Kidney (tissue), 14 donors: ENCODE measurements around the gene MRPS2. TPM values are rescaled to one million over a fixed set of nuclear protein-coding genes. Genes with fewer than 3 reads are reported as not detected.
"Not testable (repeated sequence)": the region's sequence is repeated elsewhere in the genome, so short reads cannot be mapped to it uniquely, and the experiment has no call there.

ENCODE experiments used
- DNase-seq, 5 donors: peaks; one replicate each; pipeline ENCODE4 v3.0.0-alpha.2; 2013 to 2020
- FAIRE-seq: peaks from 2 replicates; lab custom pipeline; 2012; peaks lifted over from hg19 to GRCh38; lab: Jason Lieb, UNC
- H3K27ac ChIP-seq, 2 donors: one replicate each; pipeline ENCODE4 v1.7.0; 2013; ENCODE audit warnings: low read depth in 2 of 2, low read length in 2 of 2, inconsistent platforms in 1 of 2
- H3K27me3 ChIP-seq: one replicate; pipeline ENCODE4 v1.7.1; 2013; ENCODE audit warnings: low read length, inconsistent platforms; ENCODE audit not compliant: control insufficient read depth, insufficient read depth
- H3K36me3 ChIP-seq, 3 donors: one replicate each; pipeline versions ENCODE4 v1.7.0 to v1.7.1; 2013; ENCODE audit warnings: low read length in 3 of 3, control low read depth in 1 of 3, inconsistent platforms in 1 of 3; ENCODE audit not compliant: insufficient read depth in 3 of 3, control insufficient read depth in 2 of 3
- H3K4me1 ChIP-seq, 3 donors: one replicate each; pipeline versions ENCODE4 v1.7.0 to v1.7.1; 2013; ENCODE audit warnings: low read length in 3 of 3, inconsistent platforms in 1 of 3, low read depth in 1 of 3; ENCODE audit not compliant: control insufficient read depth in 2 of 3, insufficient read depth in 2 of 3
- H3K4me3 ChIP-seq, 3 donors: one replicate each; pipeline versions ENCODE4 v1.7.0 to v1.8.1; 2013; ENCODE audit warnings: low read length in 3 of 3, control low read depth in 1 of 3, inconsistent platforms in 1 of 3
- H3K9ac ChIP-seq, 3 donors: one replicate each; pipeline versions ENCODE4 v1.7.0 to v1.7.1; 2013; ENCODE audit warnings: low read length in 3 of 3, control low read depth in 1 of 3, inconsistent platforms in 1 of 3
- H3K9me3 ChIP-seq, 3 donors: one replicate each; pipeline versions ENCODE4 v1.7.0 to v1.7.1; 2013; ENCODE audit warnings: low read length in 3 of 3, control low read depth in 1 of 3, inconsistent platforms in 1 of 3; ENCODE audit not compliant: control insufficient read depth in 2 of 3, insufficient read depth in 1 of 3
- intact Hi-C: fragments of 100-400 bp; cut with DNase I; formaldehyde crosslinking; loops from one replicate; pipeline ENCODE4 v1.11.1; 2022
- polyA plus RNA-seq: library from polyadenylated mRNA; stranded (reverse); fragments of 350-450 nt; fragmentation: Illumina TruSeq; extraction: RNeasy Lipid Tissue Mini Kit (QIAGEN cat#74804); gene quantifications from one replicate; pipeline ENCODE4 v1.2.3, GENCODE V29; 2014; ENCODE audit warnings: low read depth, low replicate concordance; ENCODE audit not compliant: insufficient read depth
- total RNA-seq: library from RNA; stranded (reverse); fragmentation: NEBNext Ultra II Directional; extraction: Animal tissue kit (Norgen Biotek cat#: 25700); gene quantifications from one replicate; pipeline ENCODE4 v1.2.1, GENCODE V29; 2021
- TF ChIP-seq, protein P1 (sequence below): IDR thresholded peaks from 3 replicates; pipeline ENCODE4 v1.5.1; 2012; ENCODE audit warnings: mild to moderate bottlenecking, moderate library complexity, borderline replicate concordance; ENCODE audit not compliant: insufficient read depth; ENCODE audit errors: extremely low read depth
- donor health status: control.
- donor health status: control.
- donor health status: control.
- donor health status: control.
- donor health status: control.
- donor health status: DM: yes; HTN: yes; CAD: no.
- donor health status: Normal renal cell carcinoma (clear cell type).

Gene MRPS2
- total and polyA plus RNA-seq, 2 donors from 2014 or later, result 29.1 to 92.7 TPM

DNA sequence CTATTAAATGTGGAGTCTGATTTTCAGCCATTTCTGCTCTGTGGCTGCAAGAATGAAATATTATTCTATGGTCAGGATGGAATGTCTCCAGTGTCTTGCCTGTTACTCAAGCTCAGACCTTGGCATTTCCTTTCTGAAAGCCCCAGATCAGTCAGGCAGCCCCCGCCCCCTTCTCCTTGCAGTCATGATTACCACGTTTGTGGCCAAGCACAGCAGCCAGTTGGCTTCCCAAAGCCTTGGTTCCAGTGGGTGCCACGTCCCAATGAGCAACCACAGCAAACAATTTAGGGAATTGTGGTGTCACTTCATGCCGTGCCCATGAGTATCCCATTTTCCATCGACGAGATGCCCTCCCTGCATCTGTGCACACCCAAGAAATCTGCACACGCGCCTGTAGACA, 35.7 kb downstream of the MRPS2 start:
- intact Hi-C loops, result no loop called here
- TF ChIP-seq, protein P1, sequence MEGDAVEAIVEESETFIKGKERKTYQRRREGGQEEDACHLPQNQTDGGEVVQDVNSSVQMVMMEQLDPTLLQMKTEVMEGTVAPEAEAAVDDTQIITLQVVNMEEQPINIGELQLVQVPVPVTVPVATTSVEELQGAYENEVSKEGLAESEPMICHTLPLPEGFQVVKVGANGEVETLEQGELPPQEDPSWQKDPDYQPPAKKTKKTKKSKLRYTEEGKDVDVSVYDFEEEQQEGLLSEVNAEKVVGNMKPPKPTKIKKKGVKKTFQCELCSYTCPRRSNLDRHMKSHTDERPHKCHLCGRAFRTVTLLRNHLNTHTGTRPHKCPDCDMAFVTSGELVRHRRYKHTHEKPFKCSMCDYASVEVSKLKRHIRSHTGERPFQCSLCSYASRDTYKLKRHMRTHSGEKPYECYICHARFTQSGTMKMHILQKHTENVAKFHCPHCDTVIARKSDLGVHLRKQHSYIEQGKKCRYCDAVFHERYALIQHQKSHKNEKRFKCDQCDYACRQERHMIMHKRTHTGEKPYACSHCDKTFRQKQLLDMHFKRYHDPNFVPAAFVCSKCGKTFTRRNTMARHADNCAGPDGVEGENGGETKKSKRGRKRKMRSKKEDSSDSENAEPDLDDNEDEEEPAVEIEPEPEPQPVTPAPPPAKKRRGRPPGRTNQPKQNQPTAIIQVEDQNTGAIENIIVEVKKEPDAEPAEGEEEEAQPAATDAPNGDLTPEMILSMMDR, result no peak
- Histone ChIP-seq H3K4me3 (no peak overlapping the region), H3K9ac (no peak overlapping the region), H3K27me3 (no peaks in the 10 kb centered on the region), H3K27ac (no peak overlapping the region), H3K36me3 (no peaks in the 10 kb centered on the region), H3K4me1 (no peaks in the 10 kb centered on the region), H3K9me3 (no peaks in the 10 kb centered on the region)
- FAIRE-seq, result no peak
- DNase-seq, result no peak

GRCh38 chr9:135543262-135543894, 42.9 kb downstream of the MRPS2 start:
- FAIRE-seq, intact Hi-C loops, H3K27ac ChIP-seq, H3K36me3 ChIP-seq, H3K9me3 ChIP-seq, H3K27me3 ChIP-seq, H3K4me1 ChIP-seq, H3K9ac ChIP-seq, DNase-seq, H3K4me3 ChIP-seq: not testable (repeated sequence)

DNA sequence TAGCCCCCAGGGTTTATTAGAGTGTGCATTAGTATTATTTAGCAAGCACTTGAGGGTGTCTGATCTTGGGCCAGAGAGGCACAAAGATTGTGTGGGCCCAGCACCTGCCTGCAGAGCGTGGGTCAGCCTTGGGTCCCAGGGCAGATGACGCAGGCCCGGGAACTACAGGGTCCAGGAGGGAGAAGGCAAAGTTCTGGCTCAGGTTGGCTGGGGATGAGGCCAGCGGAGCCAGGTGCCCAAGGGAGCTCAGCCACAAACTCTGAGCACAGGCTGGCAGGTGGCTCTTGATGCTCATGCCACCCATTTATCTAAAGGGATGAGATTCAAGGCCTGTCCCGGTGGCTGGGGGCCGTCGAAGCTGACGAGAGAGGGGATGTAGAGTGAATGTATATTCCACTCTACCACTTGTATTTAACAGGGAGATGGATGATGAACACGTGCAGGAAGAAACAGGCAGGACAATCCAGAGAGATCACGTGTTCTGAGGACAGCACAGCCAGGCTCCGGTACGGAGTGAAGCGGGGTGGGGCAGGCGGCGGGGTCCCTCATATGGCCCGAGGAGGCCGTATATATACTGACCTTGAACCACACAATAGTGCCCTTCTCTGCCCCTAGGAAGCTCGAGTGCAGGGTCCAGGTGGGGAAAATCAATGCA, 44.6 kb downstream of the MRPS2 start:
- intact Hi-C loops, result no loop called here
- TF ChIP-seq, protein P1, result no peak
- FAIRE-seq (no peak), DNase-seq (no peak)
- no peak overlapping the region for H3K9ac ChIP-seq
- H3K4me1 ChIP-seq, result no peaks in the 10 kb centered on the region
- no peaks in the 10 kb centered on the region for H3K36me3 ChIP-seq
- no peaks in the 10 kb centered on the region for H3K9me3 ChIP-seq
- no peak overlapping the region for H3K27ac ChIP-seq
- no peaks in the 10 kb centered on the region for H3K27me3 ChIP-seq
- H3K4me3 ChIP-seq, result no peak overlapping the region

- H3K36me3 ChIP-seq, H3K27ac ChIP-seq, H3K4me3 ChIP-seq, DNase-seq, H3K9me3 ChIP-seq, H3K27me3 ChIP-seq, H3K9ac ChIP-seq, FAIRE-seq, intact Hi-C loops, H3K4me1 ChIP-seq: not testable (repeated sequence)
These were observed 45.2 kb downstream of the MRPS2 start, which contains the start of gene OBP2A for GRCh38 chr9:135545646-135546176. OBP2A (plus strand) TSS chr9:135546126; CDS start chr9:135546181, 55 bp downstream.

DNA sequence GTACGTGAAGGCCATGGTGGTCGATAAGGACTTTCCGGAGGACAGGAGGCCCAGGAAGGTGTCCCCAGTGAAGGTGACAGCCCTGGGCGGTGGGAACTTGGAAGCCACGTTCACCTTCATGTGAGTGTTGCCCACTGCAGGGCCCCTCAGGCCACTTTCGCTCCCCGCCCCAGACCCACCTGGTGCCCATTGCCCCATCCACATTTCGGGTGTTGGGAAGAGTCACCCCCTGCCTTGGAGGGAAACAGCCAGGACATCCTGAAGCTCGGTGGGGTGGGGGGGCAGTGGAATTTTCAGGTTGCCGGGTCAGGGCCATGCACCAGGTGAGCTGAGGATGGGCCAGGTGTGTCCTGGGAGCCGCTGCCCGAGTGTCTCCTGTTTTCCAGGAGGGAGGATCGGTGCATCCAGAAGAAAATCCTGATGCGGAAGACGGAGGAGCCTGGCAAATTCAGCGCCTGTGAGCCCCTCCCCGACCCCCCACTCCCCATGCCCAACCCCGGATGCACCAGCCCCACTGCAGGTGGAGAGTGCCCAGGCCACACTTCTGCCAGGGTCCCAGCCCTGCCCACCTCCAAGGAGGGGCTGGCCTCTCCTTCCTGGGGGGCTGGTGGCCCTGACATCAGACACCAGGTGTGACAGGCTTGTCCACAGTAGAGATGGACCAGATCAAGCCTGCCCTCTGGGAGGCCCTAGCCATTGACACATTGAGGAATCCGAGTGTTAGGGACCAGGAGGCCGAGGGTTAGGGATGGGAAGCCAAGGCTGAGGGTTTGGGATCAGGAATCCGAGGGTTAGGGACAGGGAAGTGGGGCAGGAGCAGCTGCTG, 46.5 kb downstream of the MRPS2 start:
- H3K36me3 ChIP-seq, H3K27ac ChIP-seq, H3K9me3 ChIP-seq, H3K4me3 ChIP-seq, FAIRE-seq, intact Hi-C loops, H3K9ac ChIP-seq, DNase-seq, H3K27me3 ChIP-seq, H3K4me1 ChIP-seq: not testable (repeated sequence)
